ENCODE results near the gene RFFL. TPM values are rescaled to one million over a fixed set of nuclear protein-coding genes. Genes with fewer than 3 reads are reported as not detected.

RFFL gene
- total and polyA plus RNA-seq, 9 of the 15 experiments (the other 6 are each of a cell fraction or from before 2014, with no cell fraction given), result 3.4 to 18.1 (median 12.8) TPM

DNA sequence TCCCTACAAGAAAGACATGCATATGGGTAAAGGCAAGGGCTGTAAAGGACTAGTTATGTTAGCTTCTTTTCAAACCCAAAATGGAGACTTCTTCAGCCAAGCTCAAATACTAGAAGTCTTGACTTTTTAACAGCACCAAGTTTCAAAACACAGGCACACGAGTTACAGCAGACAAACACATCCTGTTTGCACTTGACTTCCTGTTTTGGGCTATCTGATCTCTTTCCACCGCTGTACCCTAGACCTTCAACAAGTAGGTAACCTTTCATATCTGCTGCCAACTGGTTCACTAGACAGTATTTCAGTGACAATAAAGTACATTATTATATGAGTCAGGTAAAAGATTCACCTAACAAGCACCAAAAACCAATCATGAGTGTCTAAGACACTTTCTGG, 12.3 kb downstream of the RFFL start (continued):
- no peak for TF ChIP-seq NFIC (IDR thresholded peaks at IDR 0.05)
- TF ChIP-seq ZBTB17 (CRISPR knock-in tag; IDR thresholded peaks at IDR 0.05), result no peak
- no peak for TF ChIP-seq ATF1 (CRISPR knock-in tag; IDR thresholded peaks at IDR 0.05)
- no peak for TF ChIP-seq ATF1 (tag; IDR thresholded peaks at IDR 0.05)
- no peak for TF ChIP-seq ZNF668 (CRISPR knock-in tag; IDR thresholded peaks at IDR 0.05)
- no peak for TF ChIP-seq RBM34 (IDR thresholded peaks at IDR 0.05; ENCODE audit: borderline replicate concordance, insufficient read depth, low read length)
- TF ChIP-seq DIDO1 (tag; IDR thresholded peaks at IDR 0.05; ENCODE audit: low read depth), result no peak
- no peak for TF ChIP-seq RBM22 (IDR thresholded peaks at IDR 0.05; ENCODE audit: low read depth, low read length, poor library complexity, severe bottlenecking)
- TF ChIP-seq SUPT5H (IDR thresholded peaks at IDR 0.05), result no peak
- TF ChIP-seq, protein P1, sequence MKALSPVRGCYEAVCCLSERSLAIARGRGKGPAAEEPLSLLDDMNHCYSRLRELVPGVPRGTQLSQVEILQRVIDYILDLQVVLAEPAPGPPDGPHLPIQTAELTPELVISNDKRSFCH (CRISPR knock-in tag; IDR thresholded peaks at IDR 0.05), result no peak
- TF ChIP-seq, protein P1 (tag; IDR thresholded peaks at IDR 0.05), result no peak
- TF ChIP-seq TBP (optimal IDR thresholded peaks at IDR 0.05; ENCODE audit: low read depth, low read length), result no peak
- TF ChIP-seq CAMTA2 (CRISPR knock-in tag; conservative IDR thresholded peaks at IDR 0.05), result no peak
- TF ChIP-seq COPS2 (conservative IDR thresholded peaks at IDR 0.05), result no peak
- TF ChIP-seq ARNT (IDR thresholded peaks at IDR 0.05), result 0 out of 4 replicates have a peak, but pooled peaks of 1 of the 2 experiments have one; percentile 44
- TF ChIP-seq SREBF1 (IDR thresholded peaks at IDR 0.05; ENCODE audit: borderline replicate concordance, low read depth, low read length), result no peak
- TF ChIP-seq KLF1 (tag; IDR thresholded peaks at IDR 0.05), result no peak
- TF ChIP-seq, protein P2, sequence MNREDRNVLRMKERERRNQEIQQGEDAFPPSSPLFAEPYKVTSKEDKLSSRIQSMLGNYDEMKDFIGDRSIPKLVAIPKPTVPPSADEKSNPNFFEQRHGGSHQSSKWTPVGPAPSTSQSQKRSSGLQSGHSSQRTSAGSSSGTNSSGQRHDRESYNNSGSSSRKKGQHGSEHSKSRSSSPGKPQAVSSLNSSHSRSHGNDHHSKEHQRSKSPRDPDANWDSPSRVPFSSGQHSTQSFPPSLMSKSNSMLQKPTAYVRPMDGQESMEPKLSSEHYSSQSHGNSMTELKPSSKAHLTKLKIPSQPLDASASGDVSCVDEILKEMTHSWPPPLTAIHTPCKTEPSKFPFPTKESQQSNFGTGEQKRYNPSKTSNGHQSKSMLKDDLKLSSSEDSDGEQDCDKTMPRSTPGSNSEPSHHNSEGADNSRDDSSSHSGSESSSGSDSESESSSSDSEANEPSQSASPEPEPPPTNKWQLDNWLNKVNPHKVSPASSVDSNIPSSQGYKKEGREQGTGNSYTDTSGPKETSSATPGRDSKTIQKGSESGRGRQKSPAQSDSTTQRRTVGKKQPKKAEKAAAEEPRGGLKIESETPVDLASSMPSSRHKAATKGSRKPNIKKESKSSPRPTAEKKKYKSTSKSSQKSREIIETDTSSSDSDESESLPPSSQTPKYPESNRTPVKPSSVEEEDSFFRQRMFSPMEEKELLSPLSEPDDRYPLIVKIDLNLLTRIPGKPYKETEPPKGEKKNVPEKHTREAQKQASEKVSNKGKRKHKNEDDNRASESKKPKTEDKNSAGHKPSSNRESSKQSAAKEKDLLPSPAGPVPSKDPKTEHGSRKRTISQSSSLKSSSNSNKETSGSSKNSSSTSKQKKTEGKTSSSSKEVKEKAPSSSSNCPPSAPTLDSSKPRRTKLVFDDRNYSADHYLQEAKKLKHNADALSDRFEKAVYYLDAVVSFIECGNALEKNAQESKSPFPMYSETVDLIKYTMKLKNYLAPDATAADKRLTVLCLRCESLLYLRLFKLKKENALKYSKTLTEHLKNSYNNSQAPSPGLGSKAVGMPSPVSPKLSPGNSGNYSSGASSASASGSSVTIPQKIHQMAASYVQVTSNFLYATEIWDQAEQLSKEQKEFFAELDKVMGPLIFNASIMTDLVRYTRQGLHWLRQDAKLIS (CRISPR knock-in tag; IDR thresholded peaks at IDR 0.05), result no peak
- 0 out of 2 replicates have a peak, but pooled peaks have one; percentile 22 for TF ChIP-seq SOX6 (IDR thresholded peaks at IDR 0.05)
- TF ChIP-seq ZNF280B (CRISPR knock-in tag; IDR thresholded peaks at IDR 0.05), result no peak
- TF ChIP-seq CHD4 (IDR thresholded peaks at IDR 0.05; ENCODE audit: insufficient read depth, insufficient replicate concordance, low read depth, low read length, poor library complexity, severe bottlenecking), result no peak
- no peak for TF ChIP-seq SMAD2 (IDR thresholded peaks at IDR 0.05; ENCODE audit: low read depth, low read length)

All from K562 (cell line).